GM21423 (cell line): ENCODE data around the gene PRR4.

Experiments used
- ATAC-seq: cut with Tn5 transposase; IDR thresholded peaks from one replicate; pipeline ENCODE4 v1.9.1; 2021; ENCODE audit warnings: mild to moderate bottlenecking, moderate library complexity; ENCODE audit not compliant: unreplicated experiment

PRR4 gene

GRCh38 chr12:10802587-10802986, 46.7 kb downstream of the PRR4 start, which contains the start of gene TAS2R7:
TAS2R7 (minus strand) TSS chr12:10802627; CDS start chr12:10802570, 57 bp downstream.
- no peak for ATAC-seq

- no peak for ATAC-seq
Observed at GRCh38 chr12:10801741-10802140, 47.5 kb downstream of the PRR4 start.
